Right renal pelvis (tissue), 4 donors: Measurements from ENCODE around the gene TMEM220. TPM values are rescaled to one million over a fixed set of nuclear protein-coding genes. Genes with fewer than 3 reads are reported as not detected.
A peak's percentile ranks its signal among the peaks of the same experiment; 100 is the strongest.
"Not testable (repeated sequence)": the region's sequence is repeated elsewhere in the genome, so short reads cannot be mapped to it uniquely, and the experiment has no call there.

Experiments used
- DNase-seq, 4 donors: peaks; one replicate each; pipeline ENCODE4 v3.0.0-alpha.2; 2013; ENCODE audit warnings: low read depth in 4 of 4, low spot score in 3 of 4, missing footprints in 1 of 4
- polyA plus RNA-seq, 4 donors: library from polyadenylated mRNA; unstranded; fragments of 120-200 nt; gene quantifications; one replicate each; pipeline ENCODE4 v1.2.1, GENCODE V29; 2013; ENCODE audit not compliant: insufficient read length in 4 of 4

Gene TMEM220
- polyA plus RNA-seq, 4 donors = 9.1 to 10.4 (median 10.2) TPM

- no peak for DNase-seq
Observed at GRCh38 chr17:10731408-10731879, 1.6 kb upstream of the TMEM220 start.

GRCh38 chr17:10730247-10730646 lies 424 bp upstream of the TMEM220 start:
- DNase-seq = not testable (repeated sequence)

DNA sequence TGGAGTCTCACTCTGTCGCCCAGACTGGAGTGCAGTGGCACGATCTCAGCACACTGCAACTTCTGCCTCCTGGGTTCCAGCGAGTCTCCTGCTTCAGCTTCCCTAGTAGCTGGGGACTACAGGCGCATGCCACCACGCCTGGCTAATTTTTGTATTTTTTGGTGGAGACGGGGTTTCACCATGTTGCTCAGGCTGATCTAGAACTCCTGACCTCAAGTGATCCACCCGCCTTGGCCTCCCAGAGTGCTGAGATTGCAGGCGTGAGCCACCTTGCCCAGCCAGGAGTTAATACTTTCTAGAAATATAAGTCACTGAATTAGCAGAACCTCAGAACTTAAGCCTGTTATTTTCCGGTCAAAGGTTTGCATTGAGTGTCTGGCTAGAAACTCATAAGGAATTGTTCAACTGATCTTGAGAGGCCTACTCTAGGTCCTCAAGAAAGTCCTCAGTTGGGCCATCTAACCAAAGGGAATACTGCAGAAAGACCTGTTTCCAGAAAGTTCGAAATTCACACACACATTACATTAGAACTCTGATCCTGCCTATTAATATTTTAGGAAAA lies 1.4 kb downstream of the TMEM220 start:
- no peak for DNase-seq

GRCh38 chr17:10727192-10727591 lies 2.6 kb downstream of the TMEM220 start:
- DNase-seq = no peak

- DNase-seq = no peak
Observed at GRCh38 chr17:10726196-10726595, 3.6 kb downstream of the TMEM220 start.

GRCh38 chr17:10725262-10725661 lies 4.6 kb downstream of the TMEM220 start:
- DNase-seq = no peak

DNA sequence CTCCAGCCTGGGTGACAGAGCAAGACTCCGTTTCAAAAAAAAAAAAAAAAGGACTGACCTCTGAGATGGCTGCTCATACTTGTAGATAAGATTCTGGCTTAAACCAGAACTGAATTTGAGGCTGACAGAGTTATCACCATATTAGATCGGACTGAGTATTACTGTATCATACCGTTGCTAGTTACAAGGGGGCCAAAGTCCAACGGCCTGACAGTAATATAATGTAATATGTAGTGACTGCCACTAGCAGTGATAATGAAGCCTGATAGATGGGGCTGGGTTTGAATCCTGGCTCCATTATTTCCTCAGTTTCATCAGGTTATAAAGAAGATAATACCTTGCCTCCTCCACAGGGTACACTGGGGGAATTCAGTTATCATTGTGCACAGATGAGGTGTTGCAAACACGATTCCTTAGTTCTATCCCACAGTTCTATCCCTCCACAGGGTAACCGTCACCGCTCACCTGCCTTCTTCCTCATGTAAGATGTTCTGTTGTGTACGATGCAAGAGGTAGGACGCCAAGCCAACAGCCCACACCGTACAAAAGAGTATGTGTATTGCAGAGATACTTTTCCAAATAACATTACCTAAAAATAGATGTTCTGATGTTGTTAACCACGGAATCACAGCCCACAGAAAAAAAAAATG lies 5.2 kb downstream of the TMEM220 start:
- DNase-seq = no peak

- DNase-seq = no peak
Observed at GRCh38 chr17:10718547-10718946, 11.3 kb downstream of the TMEM220 start.

DNA sequence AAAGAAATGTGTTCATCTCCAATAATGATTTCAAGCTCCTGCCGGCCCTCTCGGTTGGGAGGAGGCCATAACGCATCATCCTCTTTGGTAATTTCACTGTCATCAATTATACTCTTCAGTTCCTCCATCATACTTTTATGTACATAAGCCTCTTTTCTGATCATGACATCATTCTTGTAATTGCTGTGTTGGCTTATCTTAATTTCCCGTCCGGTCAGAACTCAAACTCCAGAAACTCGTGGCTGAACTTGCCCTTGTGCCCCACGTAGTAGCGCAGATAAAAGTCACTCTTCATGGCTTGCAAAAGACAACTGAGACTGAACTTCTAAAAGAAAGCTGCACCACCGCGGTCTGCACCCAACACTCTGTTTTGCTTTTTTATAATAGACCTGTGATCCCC lies 13.6 kb downstream of the TMEM220 start:
- no peak for DNase-seq

DNA sequence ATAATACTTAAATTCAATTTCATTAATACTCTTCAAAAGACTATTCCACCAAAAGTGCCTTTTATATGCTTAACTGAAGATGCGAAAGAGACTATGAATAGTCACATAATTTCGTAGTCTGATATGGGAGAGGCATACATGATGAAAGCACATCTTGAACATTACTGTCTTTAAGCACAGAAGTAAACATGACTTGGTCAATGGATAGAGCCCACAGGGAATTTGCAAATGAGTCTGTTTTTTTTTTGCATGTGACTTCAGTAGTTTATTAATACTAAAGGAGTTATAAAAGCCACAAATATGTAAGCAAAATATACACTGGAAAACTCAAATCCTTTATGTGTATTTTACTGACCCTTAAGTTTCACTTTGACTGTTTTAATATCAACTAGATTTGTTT lies 16.5 kb downstream of the TMEM220 start:
- no peak for DNase-seq

DNA sequence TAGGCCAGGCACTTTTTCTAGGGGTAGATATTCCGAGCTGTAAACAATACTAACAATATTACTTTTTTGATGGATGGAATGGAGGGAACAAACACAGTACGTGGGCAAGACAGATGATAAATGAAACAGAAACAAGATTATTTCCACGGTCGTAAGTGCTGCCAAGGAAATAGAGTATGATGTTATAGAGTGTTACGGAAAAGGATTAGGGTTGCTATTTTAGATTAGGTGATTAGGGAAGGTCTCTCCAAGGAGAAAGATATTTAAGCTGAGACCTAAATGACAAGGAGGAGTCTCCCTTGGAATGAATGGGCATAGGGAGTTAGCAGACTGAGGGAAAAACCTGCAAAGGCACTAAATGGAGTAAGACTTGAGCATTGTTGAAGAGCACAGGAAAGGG lies 24.1 kb downstream of the TMEM220 start:
- no peak for DNase-seq

GRCh38 chr17:10702574-10702973 lies 27.2 kb downstream of the TMEM220 start:
- DNase-seq = no peak

DNA sequence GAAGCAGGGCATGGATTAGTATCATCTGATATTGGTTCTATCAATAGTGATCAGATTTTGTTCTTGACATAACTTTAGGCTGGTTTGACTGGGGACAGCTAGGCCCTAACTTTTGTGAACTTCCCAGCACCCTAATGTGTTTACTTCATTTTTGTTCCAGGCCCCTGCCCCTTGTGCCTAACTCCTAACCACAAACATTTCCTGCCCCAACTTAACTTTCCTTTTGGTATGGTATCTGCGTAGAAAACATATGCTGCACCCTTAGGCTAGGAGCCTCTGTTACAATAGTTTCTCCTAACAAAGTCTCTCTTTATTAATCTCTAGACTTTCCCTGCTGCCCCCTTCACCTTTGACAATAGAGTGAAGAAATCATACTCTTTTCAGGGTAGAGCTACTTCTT lies 30.0 kb downstream of the TMEM220 start:
- no peak for DNase-seq

DNA sequence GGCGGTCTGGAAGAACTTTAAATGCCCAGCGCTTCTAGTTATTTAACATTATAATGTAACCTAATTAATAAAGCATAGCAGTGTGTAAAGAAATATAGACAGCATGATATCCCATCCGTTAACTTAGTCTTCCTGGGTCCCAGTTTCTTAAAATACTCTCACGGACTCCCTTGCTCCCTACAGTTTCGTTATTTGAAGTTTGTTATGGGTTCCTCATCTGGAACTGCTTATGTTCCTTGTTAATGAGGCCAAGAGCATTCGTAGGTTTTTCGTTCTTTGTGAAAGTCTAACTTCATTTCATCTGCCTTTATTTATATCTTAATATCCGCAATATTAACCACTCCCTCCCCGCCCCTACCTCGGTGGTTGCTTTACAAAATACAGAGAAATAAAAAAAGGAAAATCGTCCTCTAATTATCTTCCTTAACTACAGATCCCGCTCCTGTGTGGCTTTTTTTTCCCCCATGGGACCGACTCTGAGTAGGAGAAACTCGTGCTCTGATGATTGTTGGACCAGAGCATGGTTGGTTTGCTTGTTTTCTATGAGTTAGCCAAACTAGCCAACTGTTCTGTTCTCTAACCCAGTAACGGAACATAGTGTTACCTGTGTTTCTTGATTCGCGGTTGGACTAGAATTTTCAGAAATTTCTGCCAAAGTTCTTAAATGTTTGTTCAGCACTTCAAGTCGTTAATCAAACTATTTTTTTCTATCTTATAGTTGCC lies 31.6 kb downstream of the TMEM220 start:
- DNase-seq = no peak

- DNase-seq = peak; percentile 86 to 93 (median 90)
Observed at GRCh38 chr17:10697092-10698081, 32.4 kb downstream of the TMEM220 start, which contains the start of the genes ADPRM and SCO1. ADPRM (plus strand) TSS chr17:10697594; CDS start chr17:10704927, 7,333 bp downstream. SCO1 (minus strand) TSS chr17:10697533; CDS start chr17:10697507, 26 bp downstream.

DNA sequence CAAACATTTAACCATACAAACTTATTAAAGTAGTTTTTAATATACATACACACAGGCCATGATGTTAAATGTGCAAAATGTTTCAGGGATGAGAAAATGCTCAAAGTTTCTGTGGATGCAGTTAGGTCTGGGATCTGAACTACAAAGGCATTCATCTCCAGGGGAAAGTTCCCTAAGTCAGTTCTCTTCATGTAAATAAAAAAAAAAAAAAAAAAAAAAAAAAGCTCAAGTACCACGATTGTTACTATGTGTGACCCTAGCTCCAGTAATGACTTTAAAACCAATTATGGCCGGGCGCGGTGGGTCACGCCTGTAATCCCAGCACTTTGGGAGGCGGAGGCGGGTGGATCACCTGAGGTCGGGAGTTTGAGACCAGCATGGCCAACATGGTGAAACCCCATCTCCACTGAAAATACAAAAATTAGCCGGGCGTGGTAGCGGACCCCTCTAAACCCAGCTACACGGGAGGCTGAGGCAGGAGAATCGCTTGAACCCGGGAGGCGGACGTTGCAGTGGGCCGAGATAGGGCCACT lies 33.9 kb downstream of the TMEM220 start:
- not testable (repeated sequence) for DNase-seq

DNA sequence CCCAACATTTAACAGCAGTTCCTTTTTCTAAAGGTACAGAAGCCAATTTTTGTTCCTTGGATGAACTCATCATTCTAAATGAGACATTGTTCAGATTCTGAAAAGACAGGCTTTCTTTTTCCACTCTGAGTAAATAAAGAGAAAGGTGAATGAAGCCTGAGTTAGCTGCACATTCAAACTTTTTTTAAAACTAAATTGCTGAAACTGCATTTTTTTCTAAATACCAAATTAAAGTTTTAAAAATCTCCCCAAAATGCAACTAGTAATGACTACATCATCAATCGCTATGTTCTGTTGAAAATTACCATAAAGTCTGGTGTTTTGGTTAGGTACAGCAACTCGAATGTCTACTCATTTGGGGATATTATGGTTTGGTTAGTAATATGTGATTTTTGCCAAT lies 42.3 kb downstream of the TMEM220 start:
- no peak for DNase-seq

GRCh38 chr17:10683853-10684252 lies 46.0 kb downstream of the TMEM220 start:
- no peak for DNase-seq

- DNase-seq = no peak
Observed at GRCh38 chr17:10681866-10682446, 47.9 kb downstream of the TMEM220 start.

DNA sequence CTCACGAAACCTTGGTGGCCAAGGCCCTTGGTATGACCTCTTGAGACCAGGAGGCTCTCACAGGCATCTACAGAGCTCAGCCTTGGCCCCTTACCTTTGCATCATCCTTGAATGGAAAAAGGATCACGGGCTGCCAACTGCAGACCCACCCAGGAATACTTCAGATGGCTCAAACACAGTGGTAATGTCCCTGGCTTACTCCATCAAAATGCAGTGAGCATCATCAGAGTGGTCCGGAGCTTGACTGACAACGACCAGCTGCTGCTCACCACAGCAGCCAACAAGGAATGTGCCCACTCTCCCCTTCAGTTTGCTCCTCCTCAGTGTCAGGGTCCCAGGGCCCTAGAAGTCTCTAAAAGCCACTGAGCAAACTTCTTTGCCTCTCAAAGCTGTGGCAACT lies 55.1 kb downstream of the TMEM220 start:
- DNase-seq = no peak
